Activated naive CD4-positive, alpha-beta T cell treated with anti-CD3 and anti-CD28 coated beads for 36 hours (primary cell): ENCODE data around the gene ACAP1. TPM values are rescaled to one million over a fixed set of nuclear protein-coding genes. Genes with fewer than 3 reads are reported as not detected.

ENCODE experiments used
- CTCF ChIA-PET: fragments of 350-600 bp; sonication (Branson Sonifier 250); formaldehyde crosslinking; loops from one replicate; lab custom pipeline; 2021; ENCODE audit warnings: antibody characterized with exemption; lab: Charles Lee
- DNase-seq: peaks from one replicate; pipeline ENCODE4 v3.0.0-alpha.2; 2020
- H3K27ac Mint-ChIP-seq: one replicate; pipeline ENCODE4 v1.8.0; 2021; ENCODE audit warnings: mild to moderate bottlenecking, mixed read lengths
- H3K27me3 Mint-ChIP-seq: one replicate; pipeline ENCODE4 v1.8.0; 2021; ENCODE audit warnings: low read depth, mixed read lengths
- H3K36me3 Mint-ChIP-seq: one replicate; pipeline ENCODE4 v1.8.0; 2021; ENCODE audit warnings: low read depth, mixed read lengths
- H3K4me1 Mint-ChIP-seq: one replicate; pipeline ENCODE4 v1.8.0; 2021; ENCODE audit warnings: low read depth, mixed read lengths
- H3K4me3 Mint-ChIP-seq: one replicate; pipeline ENCODE4 v1.8.0; 2021; ENCODE audit warnings: mild to moderate bottlenecking, moderate library complexity, mixed read lengths
- H3K9me3 Mint-ChIP-seq: one replicate; pipeline ENCODE4 v1.8.0; 2021; ENCODE audit warnings: mixed read lengths
- intact Hi-C: fragments of 100-400 bp; cut with micrococcal nuclease; formaldehyde crosslinking; loops from one replicate; pipeline ENCODE4 v1.15.1; 2023
- total RNA-seq, 2 experiments: library from RNA; stranded (reverse); gene quantifications; one replicate each; pipeline ENCODE4 v1.2.3, GENCODE V29; 2021

ACAP1 gene
- total RNA-seq, 2 experiments from 2014 or later: 309 to 320 TPM

- Mint-ChIP-seq H3K36me3 (no peaks in the 10 kb centered on the region), H3K27me3 (peaks cover 24% of the 10 kb centered on the region), H3K4me1 (peaks cover 19% of the 10 kb centered on the region), H3K27ac (no peak overlapping the region), H3K9me3 (no peaks in the 10 kb centered on the region), H3K4me3 (peak overlapping the region; percentile 32)
- DNase-seq: peak; percentile 72
- intact Hi-C loops: loop anchor here (1.0 to 2.0 kb wide), 3 partner anchors 16 to 250 kb away; no protein-coding TSS in a partner anchor
- CTCF ChIA-PET: interaction anchor here (0.6 to 4.1 kb wide), 22 partner anchors 8 to 408 kb away, joined by 3 to 45 read pairs (median 6); partner anchors contain the start of genes ACAP1, DLG4, EFNB3 and PHF23
Observed at GRCh38 chr17:7296189-7296861, 40.0 kb upstream of the ACAP1 start.

- Mint-ChIP-seq H3K4me3 (no peak overlapping the region), H3K36me3 (peaks cover 13% of the 10 kb centered on the region), H3K9me3 (no peaks in the 10 kb centered on the region), H3K4me1 (peaks cover 8% of the 10 kb centered on the region), H3K27ac (no peak overlapping the region), H3K27me3 (no peaks in the 10 kb centered on the region)
- intact Hi-C loops: no loop called here
- no peak for DNase-seq
- CTCF ChIA-PET: interaction anchor here (0.9 to 2.5 kb wide), 2 partner anchors 8 to 259 kb away, joined by 3 to 13 read pairs; no protein-coding TSS in a partner anchor
Observed at GRCh38 chr17:7304179-7304578, 32.1 kb upstream of the ACAP1 start.

GRCh38 chr17:7306911-7307685 lies 29.2 kb upstream of the ACAP1 start, which contains the start of gene EIF5A:
Gene EIF5A (plus strand): TSS chr17:7307628. CDS start chr17:7309636, 2,008 bp downstream.
- peak; percentile 100 for DNase-seq
- H3K4me3 Mint-ChIP-seq: peak within 1 kb of the TSS; percentile 86
- intact Hi-C loops: loop anchor here (1.0 to 5.0 kb wide), 17 partner anchors 8 to 580 kb away; partner anchors contain the start of genes ACAP1, CYB5D1, DVL2 and ELP5
- peaks cover 35% of the 10 kb centered on the region for H3K4me1 Mint-ChIP-seq
- H3K9me3 Mint-ChIP-seq: no peaks in the 10 kb centered on the region
- peaks cover 39% of the 10 kb centered on the region for H3K36me3 Mint-ChIP-seq
- H3K27ac Mint-ChIP-seq: peak within 1 kb of the TSS; percentile 96
- H3K27me3 Mint-ChIP-seq: no peaks in the 10 kb centered on the region
- CTCF ChIA-PET: interaction anchor here (2.5 kb wide), 1 partner anchor 11 kb away, joined by 13 read pairs; no protein-coding TSS in a partner anchor

- Mint-ChIP-seq H3K27ac (peak overlapping the region; percentile 96), H3K27me3 (no peaks in the 10 kb centered on the region), H3K36me3 (peaks cover 48% of the 10 kb centered on the region), H3K4me1 (peaks cover 44% of the 10 kb centered on the region), H3K9me3 (no peaks in the 10 kb centered on the region), H3K4me3 (peak overlapping the region; percentile 86)
- CTCF ChIA-PET: interaction anchor here (0.9 kb wide), 1 partner anchor 29 kb away, joined by 4 read pairs; the partner anchor contains the start of gene ACAP1
- DNase-seq: peak; percentile 56
- intact Hi-C loops: loop anchor here (1.0 to 5.0 kb wide), 19 partner anchors 7 to 579 kb away; partner anchors contain the start of genes ACAP1, CYB5D1, DVL2 and ELP5
Observed at GRCh38 chr17:7307686-7308624, 28.4 kb upstream of the ACAP1 start.

- H3K9me3 Mint-ChIP-seq: no peaks in the 10 kb centered on the region
- peak overlapping the region; percentile 96 for H3K27ac Mint-ChIP-seq
- intact Hi-C loops: loop anchor here (1.0 to 5.0 kb wide), 5 partner anchors 176 to 548 kb away; partner anchors contain the start of genes CYB5D1, NAA38, POLR2A and TMEM88
- peaks cover 48% of the 10 kb centered on the region for H3K36me3 Mint-ChIP-seq
- H3K4me1 Mint-ChIP-seq: peaks cover 49% of the 10 kb centered on the region
- peak; percentile 92 for DNase-seq
- CTCF ChIA-PET: interaction anchor here (0.9 to 1.4 kb wide), 4 partner anchors 11 to 28 kb away, joined by 3 to 4 read pairs (median 3); partner anchors contain the start of gene ACAP1
- no peaks in the 10 kb centered on the region for H3K27me3 Mint-ChIP-seq
- peak overlapping the region; percentile 78 for H3K4me3 Mint-ChIP-seq
Observed at GRCh38 chr17:7308625-7309433, 27.5 kb upstream of the ACAP1 start.

- H3K36me3 Mint-ChIP-seq: peaks cover 48% of the 10 kb centered on the region
- DNase-seq: no peak
- H3K27ac Mint-ChIP-seq: peak overlapping the region; percentile 96
- no peaks in the 10 kb centered on the region for H3K9me3 Mint-ChIP-seq
- intact Hi-C loops: loop anchor here (2.0 to 5.0 kb wide), 4 partner anchors 175 to 548 kb away; partner anchors contain the start of genes CYB5D1, NAA38, POLR2A and TMEM88
- no peaks in the 10 kb centered on the region for H3K27me3 Mint-ChIP-seq
- CTCF ChIA-PET: interaction anchor here (1.0 to 1.5 kb wide), 5 partner anchors 11 to 47 kb away, joined by 3 to 4 read pairs (median 3); partner anchors contain the start of gene ACAP1
- H3K4me3 Mint-ChIP-seq: peak overlapping the region; percentile 78
- H3K4me1 Mint-ChIP-seq: peaks cover 57% of the 10 kb centered on the region
Observed at GRCh38 chr17:7309628-7310027, 26.7 kb upstream of the ACAP1 start.

- Mint-ChIP-seq H3K27me3 (no peaks in the 10 kb centered on the region), H3K27ac (peak overlapping the region; percentile 1), H3K4me3 (peak overlapping the region; percentile 11), H3K4me1 (peaks cover 62% of the 10 kb centered on the region), H3K9me3 (no peaks in the 10 kb centered on the region), H3K36me3 (peaks cover 48% of the 10 kb centered on the region)
- CTCF ChIA-PET: interaction anchor here (0.9 to 1.3 kb wide), 3 partner anchors 13 to 45 kb away, joined by 3 to 5 read pairs (median 3); no protein-coding TSS in a partner anchor
- intact Hi-C loops: no loop called here
- DNase-seq: no peak
Observed at GRCh38 chr17:7311110-7311705, 25.1 kb upstream of the ACAP1 start.

GRCh38 chr17:7312432-7313087 lies 23.8 kb upstream of the ACAP1 start:
- Mint-ChIP-seq H3K36me3 (peaks cover 47% of the 10 kb centered on the region), H3K27ac (no peak overlapping the region), H3K4me1 (peaks cover 61% of the 10 kb centered on the region), H3K9me3 (no peaks in the 10 kb centered on the region), H3K27me3 (no peaks in the 10 kb centered on the region), H3K4me3 (peak overlapping the region; percentile 12)
- intact Hi-C loops: no loop called here
- DNase-seq: no peak
- CTCF ChIA-PET: interaction anchor here (0.6 to 2.4 kb wide), 2 partner anchors 16 to 88 kb away, joined by 4 to 9 read pairs; no protein-coding TSS in a partner anchor

GRCh38 chr17:7313088-7313889 lies 23.0 kb upstream of the ACAP1 start:
- H3K36me3 Mint-ChIP-seq: peaks cover 47% of the 10 kb centered on the region
- CTCF ChIA-PET: interaction anchor here (0.6 to 2.4 kb wide), 3 partner anchors 14 to 87 kb away, joined by 4 to 9 read pairs (median 4); no protein-coding TSS in a partner anchor
- no peak overlapping the region for H3K27ac Mint-ChIP-seq
- DNase-seq: no peak
- no peaks in the 10 kb centered on the region for H3K9me3 Mint-ChIP-seq
- H3K27me3 Mint-ChIP-seq: no peaks in the 10 kb centered on the region
- H3K4me3 Mint-ChIP-seq: peak overlapping the region; percentile 78
- intact Hi-C loops: no loop called here
- peaks cover 61% of the 10 kb centered on the region for H3K4me1 Mint-ChIP-seq
